Fibroblast of skin of right quadriceps (primary cell): ENCODE measurements around the gene VWDE.

ENCODE experiments used
- DNase-seq: peaks from one replicate; pipeline ENCODE4 v3.0.0-alpha.2; 2013

VWDE gene

DNA sequence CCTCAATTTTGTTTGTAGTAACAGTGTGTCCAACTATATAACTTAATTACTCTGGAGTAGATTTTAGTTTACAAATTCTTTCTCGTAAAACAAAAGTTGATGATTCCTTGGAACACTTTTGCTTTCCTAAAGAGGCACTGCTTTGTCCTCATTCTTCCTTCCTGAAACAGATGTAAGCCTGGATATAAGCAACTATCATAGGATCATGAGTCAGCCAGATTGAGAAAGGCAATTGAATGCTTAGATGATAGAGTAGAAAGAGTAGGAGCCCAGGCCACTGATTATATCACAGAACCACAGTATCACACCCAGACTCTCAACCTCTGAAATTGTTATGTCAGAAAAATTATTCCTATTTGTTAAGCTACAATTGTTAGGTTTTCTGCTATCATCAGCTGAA lies 122.6 kb downstream of the VWDE start:
- DNase-seq, result no peak
